WTC11 (cell line): Measurements from ENCODE around the gene PDK4.

Source experiments
- ATF3 ChIP-seq: sonication (generic); formaldehyde crosslinking; conservative IDR thresholded peaks from 2 replicates; pipeline ENCODE4 v1.8.1; 2022; ENCODE audit warnings: mild to moderate bottlenecking, missing genetic modification reagents
- CBFB ChIP-seq: sonication (generic); formaldehyde crosslinking; IDR thresholded peaks from 2 replicates; pipeline ENCODE4 v1.8.1; 2022; ENCODE audit warnings: mild to moderate bottlenecking, low read depth, missing genetic modification reagents
- CREB1 ChIP-seq: sonication (generic); formaldehyde crosslinking; IDR thresholded peaks from 2 replicates; pipeline ENCODE4 v1.8.0; 2023; ENCODE audit warnings: mild to moderate bottlenecking, missing genetic modification reagents
- CTCF ChIP-seq: fragments of 200-600 bp; IDR thresholded peaks from 2 replicates; pipeline ENCODE4 v1.8.0; 2022; ENCODE audit warnings: antibody characterized with exemption
- FOXJ3 ChIP-seq: sonication (generic); formaldehyde crosslinking; IDR thresholded peaks from 2 replicates; pipeline ENCODE4 v1.9.0; 2021; ENCODE audit warnings: missing genetic modification reagents, mild to moderate bottlenecking, borderline replicate concordance
- GABPB1 ChIP-seq: sonication (generic); formaldehyde crosslinking; IDR thresholded peaks from 2 replicates; pipeline ENCODE4 v1.8.1; 2023; ENCODE audit warnings: mild to moderate bottlenecking, missing genetic modification reagents
- HMGXB4 ChIP-seq: sonication (generic); formaldehyde crosslinking; IDR thresholded peaks from 2 replicates; pipeline ENCODE4 v1.8.1; 2023; ENCODE audit warnings: mild to moderate bottlenecking, moderate library complexity, missing genetic modification reagents
- JUN ChIP-seq: sonication (generic); formaldehyde crosslinking; IDR thresholded peaks from 2 replicates; pipeline ENCODE4 v1.8.0; 2023; ENCODE audit warnings: mild to moderate bottlenecking, missing genetic modification reagents
- KAT7 ChIP-seq: sonication (generic); formaldehyde crosslinking; IDR thresholded peaks from 2 replicates; pipeline ENCODE4 v1.8.1; 2023; ENCODE audit warnings: missing genetic modification reagents, mild to moderate bottlenecking, borderline replicate concordance
- TCF7 ChIP-seq: sonication (generic); formaldehyde crosslinking; IDR thresholded peaks from 2 replicates; pipeline ENCODE4 v1.8.0; 2022; ENCODE audit warnings: mild to moderate bottlenecking, low read depth, missing genetic modification reagents, moderate library complexity
- USF1 ChIP-seq: sonication (generic); formaldehyde crosslinking; IDR thresholded peaks from 2 replicates; pipeline ENCODE4 v1.8.0; 2022; ENCODE audit warnings: mild to moderate bottlenecking, missing genetic modification reagents
- ZNF396 ChIP-seq: fragments of 250-450 bp; sonication (Bioruptor Pico); IDR thresholded peaks from 2 replicates; pipeline ENCODE4 v1.8.0; 2021; ENCODE audit warnings: mild to moderate bottlenecking, moderate library complexity, borderline replicate concordance
- ZNF671 ChIP-seq: fragments of 250-450 bp; sonication (Bioruptor Pico); IDR thresholded peaks from 2 replicates; pipeline ENCODE4 v1.8.0; 2021; ENCODE audit warnings: mild to moderate bottlenecking

GRCh38 chr7:95609277-95609971, 13.1 kb upstream of the PDK4 start:
- TF ChIP-seq KAT7 (no peak), CTCF (no peak), CBFB (CRISPR knock-in tag) (no peak), USF1 (no peak), ZNF671 (no peak), TCF7 (no peak), CREB1 (no peak), HMGXB4 (CRISPR knock-in tag) (no peak), ATF3 (no peak), JUN (CRISPR knock-in tag) (no peak), ZNF396 (no peak), FOXJ3 (CRISPR knock-in tag) (no peak), GABPB1 (CRISPR knock-in tag) (no peak)
